Measurements from ENCODE around the gene MYOM1. TPM values are rescaled to one million over a fixed set of nuclear protein-coding genes. Genes with fewer than 3 reads are reported as not detected.

MYOM1 gene
- total RNA-seq, 1 experiment from 2014 or later = 0.92 TPM

DNA sequence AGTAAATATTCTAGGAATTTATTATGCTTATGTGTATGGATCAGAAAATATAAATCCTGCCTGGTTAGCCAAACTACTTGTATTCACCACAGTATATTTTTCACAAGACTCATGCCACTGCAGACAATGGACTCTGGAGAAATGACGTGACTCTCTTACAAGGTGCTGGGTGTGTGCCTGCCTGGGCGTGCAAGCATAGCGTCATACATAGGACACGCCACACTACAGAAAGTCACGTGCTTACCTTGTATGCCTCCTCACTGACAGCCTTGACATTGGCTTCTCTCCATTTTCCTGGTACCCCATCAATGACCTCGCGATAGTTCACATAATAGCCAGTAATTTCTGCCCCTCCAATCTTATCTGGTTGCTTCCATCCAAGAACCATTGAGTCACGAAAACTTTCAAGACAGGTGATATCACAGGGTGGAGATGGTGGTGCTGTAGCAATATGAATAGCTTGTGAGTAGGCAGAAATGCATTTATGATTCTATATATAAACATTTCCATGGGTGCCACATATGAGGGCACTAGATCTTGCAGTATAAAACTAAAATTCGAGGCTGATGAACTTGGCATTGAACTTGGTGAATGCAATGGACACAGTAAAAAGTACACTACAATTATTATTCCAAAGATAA, 93.2 kb downstream of the MYOM1 start:
- ChIA-PET CTCF (no interaction called here), POLR2A (no interaction called here)
- ATAC-seq = no peak

DNA sequence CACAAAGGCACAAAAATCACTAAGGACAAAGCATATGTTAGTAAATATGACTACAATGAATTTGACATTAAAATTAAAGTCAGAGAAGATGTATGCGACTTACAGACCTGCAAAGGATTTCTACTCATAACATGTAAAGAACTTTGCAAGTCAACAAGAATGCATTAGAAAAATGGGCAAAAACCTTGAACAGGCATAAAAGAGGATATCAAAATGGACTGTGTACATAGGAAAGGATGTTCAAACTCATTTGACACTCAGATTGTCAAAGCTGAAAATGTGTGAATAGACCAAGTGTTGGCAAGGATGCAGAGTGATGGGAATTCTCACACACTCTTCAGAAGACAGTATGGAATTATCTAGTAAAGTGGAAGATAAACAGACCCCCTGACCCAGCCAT, 94.9 kb downstream of the MYOM1 start:
- Histone ChIP-seq H3K4me3 (ENCODE audit: low read depth in 2 of 2, low read length in 2 of 2) (no peak overlapping the region), H3K36me3 (ENCODE audit: control insufficient read depth, insufficient read depth, low read length) (no peaks in the 10 kb centered on the region), H3K9me3 (ENCODE audit: control insufficient read depth, insufficient read depth, low read depth, low read length) (no peaks in the 10 kb centered on the region), H3K4me1 (ENCODE audit: control insufficient read depth, insufficient read depth, low read length) (no peaks in the 10 kb centered on the region), H3K27ac (ENCODE audit: low read length) (no peak overlapping the region), H3K27me3 (ENCODE audit: control insufficient read depth, insufficient read depth, low read length) (no peaks in the 10 kb centered on the region)
- ATAC-seq (no peak), DNase-seq (ENCODE audit: low read depth, low spot score) (no peak)
- intact Hi-C loops (cut with micrococcal nuclease; ENCODE audit: unreplicated experiment) = no loop called here
- ChIA-PET POLR2A (interaction anchor here (0.7 kb wide), 1 partner anchor 122 kb away, joined by 6 read pairs; no protein-coding TSS in a partner anchor), CTCF (no interaction called here)
- no TSS peak for BruUV-seq (replicated peaks)
- in situ Hi-C loops (cut with HindIII; ENCODE audit: low pct_unique_long_range_greater_than_20kb, low sequenced_read_pairs) = no loop called here
- TF ChIP-seq, protein P1, sequence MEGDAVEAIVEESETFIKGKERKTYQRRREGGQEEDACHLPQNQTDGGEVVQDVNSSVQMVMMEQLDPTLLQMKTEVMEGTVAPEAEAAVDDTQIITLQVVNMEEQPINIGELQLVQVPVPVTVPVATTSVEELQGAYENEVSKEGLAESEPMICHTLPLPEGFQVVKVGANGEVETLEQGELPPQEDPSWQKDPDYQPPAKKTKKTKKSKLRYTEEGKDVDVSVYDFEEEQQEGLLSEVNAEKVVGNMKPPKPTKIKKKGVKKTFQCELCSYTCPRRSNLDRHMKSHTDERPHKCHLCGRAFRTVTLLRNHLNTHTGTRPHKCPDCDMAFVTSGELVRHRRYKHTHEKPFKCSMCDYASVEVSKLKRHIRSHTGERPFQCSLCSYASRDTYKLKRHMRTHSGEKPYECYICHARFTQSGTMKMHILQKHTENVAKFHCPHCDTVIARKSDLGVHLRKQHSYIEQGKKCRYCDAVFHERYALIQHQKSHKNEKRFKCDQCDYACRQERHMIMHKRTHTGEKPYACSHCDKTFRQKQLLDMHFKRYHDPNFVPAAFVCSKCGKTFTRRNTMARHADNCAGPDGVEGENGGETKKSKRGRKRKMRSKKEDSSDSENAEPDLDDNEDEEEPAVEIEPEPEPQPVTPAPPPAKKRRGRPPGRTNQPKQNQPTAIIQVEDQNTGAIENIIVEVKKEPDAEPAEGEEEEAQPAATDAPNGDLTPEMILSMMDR (IDR thresholded peaks at IDR 0.05) = no peak
- TF ChIP-seq REST (IDR thresholded peaks at IDR 0.05; ENCODE audit: insufficient read depth in 1 of 2, low read depth in 2 of 2, low read length in 1 of 2) (no peak), POLR2AphosphoS5 (IDR thresholded peaks at IDR 0.05; ENCODE audit: low read depth, low read length) (no peak), SIN3A (IDR thresholded peaks at IDR 0.05; ENCODE audit: borderline replicate concordance, insufficient read depth, low read depth, low read length) (no peak), TCF7L2 (IDR thresholded peaks at IDR 0.05; ENCODE audit: low read depth, low read length) (no peak)

More for the DNA sequence above, 93.2 kb downstream of the MYOM1 start:
- Histone ChIP-seq H3K4me1 (ENCODE audit: control insufficient read depth, insufficient read depth, low read length) (no peaks in the 10 kb centered on the region), H3K9me3 (ENCODE audit: control insufficient read depth, insufficient read depth, low read depth, low read length) (no peaks in the 10 kb centered on the region), H3K27ac (ENCODE audit: low read length) (no peak overlapping the region), H3K27me3 (ENCODE audit: control insufficient read depth, insufficient read depth, low read length) (no peaks in the 10 kb centered on the region), H3K36me3 (ENCODE audit: control insufficient read depth, insufficient read depth, low read length) (no peaks in the 10 kb centered on the region), H3K4me3 (ENCODE audit: low read depth in 2 of 2, low read length in 2 of 2) (no peak overlapping the region)
- in situ Hi-C loops (cut with HindIII; ENCODE audit: low pct_unique_long_range_greater_than_20kb, low sequenced_read_pairs) (no loop called here), intact Hi-C loops (cut with micrococcal nuclease; ENCODE audit: unreplicated experiment) (no loop called here)
- no peak for DNase-seq (ENCODE audit: low read depth, low spot score)
- TF ChIP-seq TCF7L2 (IDR thresholded peaks at IDR 0.05; ENCODE audit: low read depth, low read length) (no peak), REST (IDR thresholded peaks at IDR 0.05; ENCODE audit: insufficient read depth in 1 of 2, low read depth in 2 of 2, low read length in 1 of 2) (no peak), POLR2AphosphoS5 (IDR thresholded peaks at IDR 0.05; ENCODE audit: low read depth, low read length) (no peak), SIN3A (IDR thresholded peaks at IDR 0.05; ENCODE audit: borderline replicate concordance, insufficient read depth, low read depth, low read length) (no peak)
- TF ChIP-seq, protein P1 (IDR thresholded peaks at IDR 0.05) = no peak
- no TSS peak for BruUV-seq (replicated peaks)
